CD14-positive monocyte (primary cell): ENCODE measurements around the gene SLAMF7. TPM values are rescaled to one million over a fixed set of nuclear protein-coding genes. Genes with fewer than 3 reads are reported as not detected.

Source experiments
- DNase-seq, 3 donors: peaks; one replicate each; pipeline ENCODE4 v3.0.0-alpha.2; 2011 to 2022
- H2AFZ ChIP-seq: 2 replicates; pipeline ENCODE4 v1.6.0; 2012; ENCODE audit warnings: mild to moderate bottlenecking, low read depth, low read length, inconsistent platforms; ENCODE audit not compliant: insufficient read depth, poor library complexity, severe bottlenecking
- H3K27ac ChIP-seq, 2 donors: 1 replicate in 1 of 2; 2 replicates in 1 of 2; pipeline ENCODE4 v1.5.1; 2012 to 2013; ENCODE audit warnings: low read length in 2 of 2, control low read depth in 1 of 2, inconsistent platforms in 1 of 2, low read depth in 1 of 2, mild to moderate bottlenecking in 1 of 2
- H3K27me3 ChIP-seq, 2 donors: one replicate each; pipeline versions ENCODE4 v1.6.0 to v1.6.1; 2011 to 2013; ENCODE audit warnings: low read length in 2 of 2; ENCODE audit not compliant: control insufficient read depth in 2 of 2, insufficient read depth in 2 of 2
- H3K36me3 ChIP-seq, 2 donors: replicated peaks in 1 of 2; 1 replicate in 1 of 2; 2 replicates in 1 of 2; pipeline versions ENCODE4 v1.5.1 to v1.6.1; 2012 to 2013; ENCODE audit warnings: low read length in 2 of 2, control low read depth in 1 of 2, inconsistent platforms in 1 of 2, mild to moderate bottlenecking in 1 of 2; ENCODE audit not compliant: insufficient read depth in 2 of 2, control insufficient read depth in 1 of 2
- H3K4me1 ChIP-seq, 2 donors: 1 replicate in 1 of 2; 2 replicates in 1 of 2; pipeline versions ENCODE4 v1.5.1 to v1.6.1; 2012 to 2013; ENCODE audit warnings: low read length in 2 of 2, control low read depth in 1 of 2, inconsistent platforms in 1 of 2, mild to moderate bottlenecking in 1 of 2, moderate library complexity in 1 of 2; ENCODE audit not compliant: insufficient read depth in 2 of 2, control insufficient read depth in 1 of 2
- H3K4me2 ChIP-seq: replicated peaks from 2 replicates; pipeline ENCODE3; 2012; ENCODE audit warnings: low read length, moderate library complexity, mild to moderate bottlenecking; ENCODE audit not compliant: poor library complexity, severe bottlenecking; ENCODE audit errors: extremely low read depth
- H3K4me3 ChIP-seq, 3 experiments: fragments of 200-600 bp in 1 of 3; sonication (generic) in 1 of 3; replicated peaks in 1 of 3; 1 replicate in 2 of 3; 2 replicates in 1 of 3; pipeline ENCODE4 v1.5.1; 2011 to 2013; ENCODE audit warnings: low read length in 3 of 3, mild to moderate bottlenecking in 3 of 3, control low read depth in 2 of 3, low read depth in 2 of 3, inconsistent platforms in 1 of 3, moderate library complexity in 1 of 3
- H3K79me2 ChIP-seq: 2 replicates; pipeline ENCODE4 v1.6.0; 2012; ENCODE audit warnings: mild to moderate bottlenecking, control low read depth, inconsistent platforms, low read length, moderate library complexity; ENCODE audit not compliant: insufficient read depth
- H3K9ac ChIP-seq: 2 replicates; pipeline ENCODE4 v1.6.0; 2017; ENCODE audit warnings: low read length, mild to moderate bottlenecking; ENCODE audit not compliant: insufficient read depth, poor library complexity, severe bottlenecking
- H3K9me3 ChIP-seq, 2 donors: replicated peaks in 1 of 2; 1 replicate in 1 of 2; 2 replicates in 1 of 2; pipeline versions ENCODE4 v1.5.1 to v1.6.1; 2012 to 2013; ENCODE audit warnings: low read length in 2 of 2, control low read depth in 1 of 2; ENCODE audit not compliant: control insufficient read depth in 1 of 2, insufficient read depth in 1 of 2
- H4K20me1 ChIP-seq: 2 replicates; pipeline ENCODE4 v1.6.0; 2012; ENCODE audit warnings: mild to moderate bottlenecking, low read length, control low read depth, moderate library complexity; ENCODE audit not compliant: insufficient read depth
- H3K27ac Mint-ChIP-seq, 7 donors: one replicate each; pipeline ENCODE4 v1.8.0; 2020; ENCODE audit warnings: mild to moderate bottlenecking in 7 of 7, mixed read lengths in 7 of 7, moderate library complexity in 6 of 7, inconsistent platforms in 2 of 7
- H3K27me3 Mint-ChIP-seq, 3 donors: one replicate each; pipeline ENCODE4 v1.8.0; 2021 to 2022; ENCODE audit warnings: low read depth in 3 of 3, mild to moderate bottlenecking in 3 of 3, mixed read lengths in 3 of 3, moderate library complexity in 3 of 3, inconsistent platforms in 1 of 3
- H3K36me3 Mint-ChIP-seq, 2 donors: one replicate each; pipeline ENCODE4 v1.8.0; 2020; ENCODE audit warnings: mixed read lengths in 2 of 2, inconsistent platforms in 1 of 2, mild to moderate bottlenecking in 1 of 2
- H3K4me1 Mint-ChIP-seq: one replicate; pipeline ENCODE4 v1.8.0; 2020; ENCODE audit warnings: mild to moderate bottlenecking, mixed read lengths
- H3K4me3 Mint-ChIP-seq, 2 donors: one replicate each; pipeline ENCODE4 v1.8.0; 2020; ENCODE audit warnings: mild to moderate bottlenecking in 2 of 2, mixed read lengths in 2 of 2, moderate library complexity in 1 of 2
- H3K9me3 Mint-ChIP-seq, 7 donors: one replicate each; pipeline ENCODE4 v1.8.0; 2020 to 2022; ENCODE audit warnings: mixed read lengths in 7 of 7, mild to moderate bottlenecking in 6 of 7, moderate library complexity in 6 of 7, inconsistent platforms in 2 of 7
- CTCF ChIP-seq: fragments of 200-600 bp; IDR thresholded peaks from one replicate; pipeline ENCODE4 v1.8.0; 2022; ENCODE audit warnings: antibody characterized with exemption, mild to moderate bottlenecking
- WGBS: methylation state at CpG from one replicate; pipeline ENCODE4 v1.1.5; 2013; ENCODE audit warnings: missing lambda C conversion rate; ENCODE audit not compliant: insufficient coverage; 5-methylcytosine and 5-hydroxymethylcytosine counted together
- intact Hi-C, 2 donors: fragments of 100-400 bp; cut with micrococcal nuclease; formaldehyde crosslinking; loops; one replicate each; pipeline versions ENCODE4 v1.15.0 to v1.15.1; 2023
- polyA plus RNA-seq, 3 donors: library from polyadenylated mRNA; depleted of rRNA in 1 of 3; unstranded in 2 of 3; stranded (reverse) in 1 of 3; fragments of 300-500 nt in 2 of 3; fragments of >200 nt in 1 of 3; fragmentation: Illumina TruSeq in 2 of 3; gene quantifications; 1 replicate in 2 of 3; 2 replicates in 1 of 3; pipeline ENCODE4 v1.2.3, GENCODE V29; 2012 to 2021

Gene SLAMF7
- polyA plus RNA-seq, 3 donors: 15.4 to 16.0 (median 15.8) TPM

GRCh38 chr1:160721473-160721872 lies 17.6 kb upstream of the SLAMF7 start:
- no peak overlapping the region for H2AFZ ChIP-seq
- H4K20me1 ChIP-seq: no peaks in the 10 kb centered on the region
- no peaks in the 10 kb centered on the region for H3K79me2 ChIP-seq
- Mint-ChIP-seq H3K27ac (no peak overlapping the region), H3K4me3 (no peak overlapping the region), H3K27me3 (peaks cover 0 to 2% (median 0%) of the 10 kb centered on the region in 3 donors), H3K4me1 (peaks cover 67% of the 10 kb centered on the region), H3K9me3 (peaks cover 0 to 1% (median 0%) of the 10 kb centered on the region in 7 donors), H3K36me3 (no peaks in the 10 kb centered on the region)
- H3K4me1 ChIP-seq: peaks cover 66 to 79% of the 10 kb centered on the region in 2 donors
- no peaks in the 10 kb centered on the region for H3K9me3 ChIP-seq
- no peak for TF ChIP-seq CTCF
- intact Hi-C loops: loop anchor here in 1 of 2 donors (10.0 kb wide), 1 partner anchor 113 kb away; no protein-coding TSS in a partner anchor
- no peaks in the 10 kb centered on the region for H3K27me3 ChIP-seq
- no peak overlapping the region for H3K27ac ChIP-seq
- DNase-seq: no peak
- H3K36me3 ChIP-seq: no peaks in the 10 kb centered on the region
- H3K4me3 ChIP-seq: no peak overlapping the region
- no peak overlapping the region for H3K9ac ChIP-seq
- H3K4me2 ChIP-seq: no peak overlapping the region

GRCh38 chr1:160722726-160723125 lies 16.3 kb upstream of the SLAMF7 start:
- TF ChIP-seq CTCF: no peak
- H3K4me3 ChIP-seq: no peak overlapping the region
- H3K4me1 ChIP-seq: peaks cover 73 to 83% of the 10 kb centered on the region in 2 donors
- no peak overlapping the region for H3K9ac ChIP-seq
- no peaks in the 10 kb centered on the region for H4K20me1 ChIP-seq
- intact Hi-C loops: loop anchor here in 1 of 2 donors (10.0 kb wide), 1 partner anchor 112 kb away; no protein-coding TSS in a partner anchor
- no peak overlapping the region for H3K27ac ChIP-seq
- peaks cover 55% of the 10 kb centered on the region for H3K4me1 Mint-ChIP-seq
- H3K4me3 Mint-ChIP-seq: peak overlapping the region in 1 of 2 donors; percentile 43
- H3K9me3 Mint-ChIP-seq: peaks cover 0 to 1% (median 0%) of the 10 kb centered on the region in 7 donors
- H3K9me3 ChIP-seq: no peaks in the 10 kb centered on the region
- WGBS: 50% methylated on average over 7 of the region's 10 CpGs
- H3K27me3 Mint-ChIP-seq: no peaks in the 10 kb centered on the region
- no peak for DNase-seq
- H3K4me2 ChIP-seq: no peak overlapping the region
- H3K79me2 ChIP-seq: no peaks in the 10 kb centered on the region
- H2AFZ ChIP-seq: peak overlapping the region; percentile 7
- H3K36me3 Mint-ChIP-seq: no peaks in the 10 kb centered on the region
- no peaks in the 10 kb centered on the region for H3K36me3 ChIP-seq
- no peaks in the 10 kb centered on the region for H3K27me3 ChIP-seq
- peak overlapping the region in 2 of 7 donors; percentile 4 to 84 for H3K27ac Mint-ChIP-seq
